HL-60 (cell line): ENCODE measurements around the gene ARFIP2.

Experiments
- GABPA ChIP-seq: IDR thresholded peaks from 2 replicates; pipeline ENCODE4 v1.6.1; 2012; ENCODE audit warnings: low read depth
- POLR2AphosphoS5 ChIP-seq: IDR thresholded peaks from 2 replicates; pipeline ENCODE4 v1.6.1; 2012; ENCODE audit warnings: low read depth
- SPI1 ChIP-seq: IDR thresholded peaks from 2 replicates; pipeline ENCODE4 v1.6.1; 2012; ENCODE audit warnings: low read depth, mild to moderate bottlenecking, borderline replicate concordance
- TF ChIP-seq, protein P1 (sequence below): IDR thresholded peaks from one replicate; pipeline ENCODE4 v1.5.1; 2011; ENCODE audit warnings: low read length, control low read depth, inconsistent platforms; ENCODE audit not compliant: insufficient read depth
- TF ChIP-seq, protein P2 (sequence below): IDR thresholded peaks from 2 replicates; pipeline ENCODE4 v1.6.1; 2012; ENCODE audit warnings: low read depth; ENCODE audit not compliant: insufficient replicate concordance

DNA sequence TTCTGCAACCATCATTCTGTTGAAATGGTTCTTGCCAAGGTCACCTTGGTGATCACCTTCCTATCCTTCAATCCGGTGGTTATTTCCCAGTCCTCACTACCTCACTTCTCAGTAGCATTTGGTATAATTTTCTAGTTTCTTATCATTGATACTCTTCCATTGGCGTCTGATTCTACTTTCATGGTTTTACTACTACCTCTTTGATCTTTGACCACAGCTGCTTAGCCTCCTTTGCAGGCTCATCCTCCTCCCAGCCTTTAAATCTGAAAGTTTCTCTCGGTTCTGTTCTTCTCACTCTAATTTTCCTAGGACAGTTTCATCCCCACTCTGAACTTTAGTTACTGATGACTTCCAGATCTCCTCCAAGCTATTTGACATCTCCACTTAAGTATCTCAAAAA, 5.1 kb upstream of the ARFIP2 start:
- TF ChIP-seq, protein P1, sequence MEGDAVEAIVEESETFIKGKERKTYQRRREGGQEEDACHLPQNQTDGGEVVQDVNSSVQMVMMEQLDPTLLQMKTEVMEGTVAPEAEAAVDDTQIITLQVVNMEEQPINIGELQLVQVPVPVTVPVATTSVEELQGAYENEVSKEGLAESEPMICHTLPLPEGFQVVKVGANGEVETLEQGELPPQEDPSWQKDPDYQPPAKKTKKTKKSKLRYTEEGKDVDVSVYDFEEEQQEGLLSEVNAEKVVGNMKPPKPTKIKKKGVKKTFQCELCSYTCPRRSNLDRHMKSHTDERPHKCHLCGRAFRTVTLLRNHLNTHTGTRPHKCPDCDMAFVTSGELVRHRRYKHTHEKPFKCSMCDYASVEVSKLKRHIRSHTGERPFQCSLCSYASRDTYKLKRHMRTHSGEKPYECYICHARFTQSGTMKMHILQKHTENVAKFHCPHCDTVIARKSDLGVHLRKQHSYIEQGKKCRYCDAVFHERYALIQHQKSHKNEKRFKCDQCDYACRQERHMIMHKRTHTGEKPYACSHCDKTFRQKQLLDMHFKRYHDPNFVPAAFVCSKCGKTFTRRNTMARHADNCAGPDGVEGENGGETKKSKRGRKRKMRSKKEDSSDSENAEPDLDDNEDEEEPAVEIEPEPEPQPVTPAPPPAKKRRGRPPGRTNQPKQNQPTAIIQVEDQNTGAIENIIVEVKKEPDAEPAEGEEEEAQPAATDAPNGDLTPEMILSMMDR = no peak
- TF ChIP-seq POLR2AphosphoS5 (no peak), SPI1 (no peak), GABPA (no peak)
- TF ChIP-seq, protein P2, sequence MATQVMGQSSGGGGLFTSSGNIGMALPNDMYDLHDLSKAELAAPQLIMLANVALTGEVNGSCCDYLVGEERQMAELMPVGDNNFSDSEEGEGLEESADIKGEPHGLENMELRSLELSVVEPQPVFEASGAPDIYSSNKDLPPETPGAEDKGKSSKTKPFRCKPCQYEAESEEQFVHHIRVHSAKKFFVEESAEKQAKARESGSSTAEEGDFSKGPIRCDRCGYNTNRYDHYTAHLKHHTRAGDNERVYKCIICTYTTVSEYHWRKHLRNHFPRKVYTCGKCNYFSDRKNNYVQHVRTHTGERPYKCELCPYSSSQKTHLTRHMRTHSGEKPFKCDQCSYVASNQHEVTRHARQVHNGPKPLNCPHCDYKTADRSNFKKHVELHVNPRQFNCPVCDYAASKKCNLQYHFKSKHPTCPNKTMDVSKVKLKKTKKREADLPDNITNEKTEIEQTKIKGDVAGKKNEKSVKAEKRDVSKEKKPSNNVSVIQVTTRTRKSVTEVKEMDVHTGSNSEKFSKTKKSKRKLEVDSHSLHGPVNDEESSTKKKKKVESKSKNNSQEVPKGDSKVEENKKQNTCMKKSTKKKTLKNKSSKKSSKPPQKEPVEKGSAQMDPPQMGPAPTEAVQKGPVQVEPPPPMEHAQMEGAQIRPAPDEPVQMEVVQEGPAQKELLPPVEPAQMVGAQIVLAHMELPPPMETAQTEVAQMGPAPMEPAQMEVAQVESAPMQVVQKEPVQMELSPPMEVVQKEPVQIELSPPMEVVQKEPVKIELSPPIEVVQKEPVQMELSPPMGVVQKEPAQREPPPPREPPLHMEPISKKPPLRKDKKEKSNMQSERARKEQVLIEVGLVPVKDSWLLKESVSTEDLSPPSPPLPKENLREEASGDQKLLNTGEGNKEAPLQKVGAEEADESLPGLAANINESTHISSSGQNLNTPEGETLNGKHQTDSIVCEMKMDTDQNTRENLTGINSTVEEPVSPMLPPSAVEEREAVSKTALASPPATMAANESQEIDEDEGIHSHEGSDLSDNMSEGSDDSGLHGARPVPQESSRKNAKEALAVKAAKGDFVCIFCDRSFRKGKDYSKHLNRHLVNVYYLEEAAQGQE = no peak
